Activated naive CD8-positive, alpha-beta T cell treated with anti-CD3 and anti-CD28 coated beads, Interleukin-2, amount 10 ng/mL, durations not matched to agents 7 days and 5 days (primary cell): ENCODE measurements around the gene CES4A. TPM values are rescaled to one million over a fixed set of nuclear protein-coding genes. Genes with fewer than 3 reads are reported as not detected.
A peak's percentile ranks its signal among the peaks of the same experiment; 100 is the strongest.
"Not testable (repeated sequence)": the region's sequence is repeated elsewhere in the genome, so short reads cannot be mapped to it uniquely, and the experiment has no call there.

Experiments used
- ATAC-seq: fragments of 150-1000 bp; cut with Tn5 transposase; one replicate; pipeline ENCODE4 v1.10.0; 2021; ENCODE audit warnings: low read depth, moderate library complexity
- POLR2A ChIA-PET: fragments of 350-600 bp; sonication (Branson Sonifier 250); formaldehyde crosslinking; loops from one replicate; lab custom pipeline; 2021; ENCODE audit warnings: antibody characterized with exemption; lab: Charles Lee
- DNase-seq: peaks from one replicate; pipeline ENCODE4 v3.0.0; 2021
- H3K27ac Mint-ChIP-seq: one replicate; pipeline ENCODE4 v1.8.0; 2022; ENCODE audit warnings: mild to moderate bottlenecking, mixed read lengths
- H3K27me3 Mint-ChIP-seq: one replicate; pipeline ENCODE4 v1.8.0; 2022; ENCODE audit warnings: mild to moderate bottlenecking, moderate library complexity, mixed read lengths
- H3K36me3 Mint-ChIP-seq: one replicate; pipeline ENCODE4 v1.8.0; 2021; ENCODE audit warnings: mild to moderate bottlenecking, mixed read lengths
- H3K4me1 Mint-ChIP-seq: one replicate; pipeline ENCODE4 v1.8.0; 2021; ENCODE audit warnings: mixed read lengths
- H3K4me3 Mint-ChIP-seq: one replicate; pipeline ENCODE4 v1.8.0; 2022; ENCODE audit warnings: mild to moderate bottlenecking, moderate library complexity, mixed read lengths
- H3K9me3 Mint-ChIP-seq: one replicate; pipeline ENCODE4 v1.8.0; 2021; ENCODE audit warnings: mixed read lengths
- total RNA-seq, 2 experiments: library from RNA; stranded (reverse); gene quantifications; one replicate each; pipeline ENCODE4 v1.2.3, GENCODE V29; 2021

The CES4A gene
- total RNA-seq: 10 to 100 TPM; 16.2 to 17.5 TPM

DNA sequence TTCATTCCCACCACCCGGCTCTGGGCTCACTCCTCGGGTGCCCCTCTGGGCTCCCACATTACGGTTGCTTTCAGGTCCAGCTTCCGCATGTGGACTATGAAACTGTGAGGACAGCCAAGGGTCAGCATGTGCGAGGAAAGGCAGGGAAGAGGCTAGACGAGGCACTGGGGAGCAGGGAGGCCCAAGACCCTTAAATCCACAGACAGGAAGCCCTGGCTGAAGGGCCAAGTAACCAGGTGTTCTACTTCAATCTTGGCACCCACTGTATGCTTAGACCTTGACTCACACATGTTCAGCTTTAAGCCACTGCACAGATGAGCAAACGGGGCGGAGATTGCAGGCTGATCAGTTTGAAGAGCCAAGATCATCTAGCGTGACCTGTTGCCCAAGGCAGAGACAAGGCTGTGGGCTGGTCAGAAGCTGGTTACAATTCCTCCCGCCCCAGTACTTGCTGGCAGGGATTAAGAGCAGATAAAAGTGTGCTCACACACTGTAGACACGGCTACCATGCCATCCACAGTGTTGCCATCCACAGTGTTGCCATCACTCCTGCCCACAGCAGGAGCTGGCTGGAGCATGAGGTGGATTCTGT lies at the start of gene CES4A:
Gene CES4A, plus strand, starts transcription at position 393 of the 592 bp plus-strand sequence. Its CDS starts 184 bp downstream, at position 577.
- POLR2A ChIA-PET: interaction anchor here (1.0 to 1.9 kb wide), 3 partner anchors 10 to 25 kb away, joined by 4 to 7 read pairs (median 4); no protein-coding TSS in a partner anchor
- DNase-seq (no peak), ATAC-seq (no peak)
- peaks cover 2% of the 10 kb centered on the region for H3K9me3 Mint-ChIP-seq
- peaks cover 43% of the 10 kb centered on the region for H3K4me1 Mint-ChIP-seq
- H3K36me3 Mint-ChIP-seq: peaks cover 6% of the 10 kb centered on the region
- H3K4me3 Mint-ChIP-seq: no peak within 1 kb of the TSS
- H3K27me3 Mint-ChIP-seq: no peaks in the 10 kb centered on the region
- H3K27ac Mint-ChIP-seq: peak within 1 kb of the TSS; percentile 86

DNA sequence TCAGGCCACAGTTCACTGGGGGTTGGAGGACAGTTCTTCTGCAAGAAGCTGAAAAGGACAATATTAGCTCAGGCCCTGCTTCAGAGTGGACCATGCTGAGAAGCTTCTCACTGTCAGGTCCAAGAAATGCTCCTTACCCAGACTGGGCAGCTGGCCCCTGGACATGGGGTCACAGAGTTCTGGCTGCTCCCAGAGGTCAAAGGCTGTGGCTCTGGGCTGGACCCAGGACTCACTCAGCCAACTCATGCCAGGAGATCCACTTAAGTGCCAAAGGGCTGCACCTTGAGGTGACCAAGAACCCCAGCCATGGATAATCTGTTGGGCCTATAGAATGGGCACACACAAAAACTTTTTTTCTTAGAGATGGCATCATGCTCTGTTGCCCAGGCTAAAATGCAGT lies 49.0 kb upstream of the CES4A start:
- DNase-seq: no peak
- no peak overlapping the region for H3K27ac Mint-ChIP-seq
- no peak for ATAC-seq
- peaks cover 8% of the 10 kb centered on the region for H3K36me3 Mint-ChIP-seq
- H3K4me3 Mint-ChIP-seq: no peak overlapping the region
- H3K9me3 Mint-ChIP-seq: no peaks in the 10 kb centered on the region
- H3K27me3 Mint-ChIP-seq: no peaks in the 10 kb centered on the region
- peaks cover 17% of the 10 kb centered on the region for H3K4me1 Mint-ChIP-seq
- POLR2A ChIA-PET: no interaction called here

GRCh38 chr16:66940236-66940635 lies 48.2 kb upstream of the CES4A start:
- no peak overlapping the region for H3K4me3 Mint-ChIP-seq
- POLR2A ChIA-PET: no interaction called here
- DNase-seq (no peak), ATAC-seq (no peak)
- peaks cover 14% of the 10 kb centered on the region for H3K4me1 Mint-ChIP-seq
- H3K27ac Mint-ChIP-seq: no peak overlapping the region
- peaks cover 7% of the 10 kb centered on the region for H3K36me3 Mint-ChIP-seq
- H3K27me3 Mint-ChIP-seq: no peaks in the 10 kb centered on the region
- H3K9me3 Mint-ChIP-seq: no peaks in the 10 kb centered on the region

DNA sequence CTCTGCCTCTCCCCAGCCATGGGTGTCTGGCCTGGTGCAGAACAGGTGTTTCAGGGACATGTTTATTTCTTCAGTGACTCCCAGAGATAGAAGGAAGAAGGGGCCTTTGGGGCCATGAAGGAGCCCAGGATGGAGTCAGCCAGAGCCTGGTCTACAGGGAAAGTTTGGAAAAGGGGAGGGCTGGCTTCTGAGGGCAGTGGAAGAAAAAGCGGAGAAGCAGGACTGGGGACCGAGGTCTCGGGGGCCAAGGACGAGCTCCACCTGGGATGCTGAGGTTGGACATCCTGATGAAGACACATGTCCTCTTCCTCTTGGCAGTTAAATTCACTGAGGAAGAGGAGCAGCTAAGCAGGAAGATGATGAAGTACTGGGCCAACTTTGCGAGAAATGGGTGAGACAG lies 45.4 kb upstream of the CES4A start:
- no peak overlapping the region for H3K27ac Mint-ChIP-seq
- POLR2A ChIA-PET: interaction anchor here (0.6 to 0.9 kb wide), 2 partner anchors 8 to 130 kb away, joined by 3 read pairs; partner anchors contain the start of gene CIAO2B

GRCh38 chr16:66943426-66944053 lies 44.8 kb upstream of the CES4A start:
- no peaks in the 10 kb centered on the region for H3K9me3 Mint-ChIP-seq

More for the DNA sequence above, 45.4 kb upstream of the CES4A start:
- DNase-seq: no peak
- ATAC-seq: no peak
- Mint-ChIP-seq H3K4me1 (peaks cover 3% of the 10 kb centered on the region), H3K9me3 (no peaks in the 10 kb centered on the region), H3K36me3 (peaks cover 7% of the 10 kb centered on the region), H3K4me3 (no peak overlapping the region), H3K27me3 (no peaks in the 10 kb centered on the region)

DNA sequence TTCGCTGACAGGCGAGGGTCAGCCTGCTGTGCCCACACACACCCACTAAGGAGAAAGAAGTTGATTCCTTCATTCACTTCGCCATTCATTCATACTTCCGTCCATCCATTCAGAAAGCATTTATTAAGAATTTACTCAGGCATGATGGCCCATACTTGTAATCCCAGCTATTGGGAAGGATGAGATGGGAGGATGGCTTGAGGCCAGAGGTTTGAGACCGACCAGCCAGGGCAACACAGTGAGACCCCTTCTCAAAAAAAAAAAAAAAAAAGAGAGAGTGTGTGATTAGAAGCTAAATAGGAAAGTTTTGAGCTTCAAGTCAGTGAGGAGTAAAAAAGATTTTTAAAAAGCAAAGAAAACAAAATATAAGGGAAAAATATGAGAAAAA lies 44.3 kb upstream of the CES4A start:
- POLR2A ChIA-PET: interaction anchor here (0.6 to 0.7 kb wide), 2 partner anchors 46 to 570 kb away, joined by 3 read pairs; no protein-coding TSS in a partner anchor
- Mint-ChIP-seq H3K4me3 (no peak overlapping the region), H3K27me3 (peaks cover 11% of the 10 kb centered on the region), H3K36me3 (peaks cover 7% of the 10 kb centered on the region), H3K27ac (no peak overlapping the region), H3K9me3 (no peaks in the 10 kb centered on the region), H3K4me1 (peaks cover 9% of the 10 kb centered on the region)
- DNase-seq (no peak), ATAC-seq (no peak)

More at GRCh38 chr16:66943426-66944053, 44.8 kb upstream of the CES4A start:
- Mint-ChIP-seq H3K36me3 (peaks cover 7% of the 10 kb centered on the region), H3K27ac (no peak overlapping the region), H3K4me3 (no peak overlapping the region), H3K4me1 (peaks cover 8% of the 10 kb centered on the region), H3K27me3 (peaks cover 6% of the 10 kb centered on the region)
- POLR2A ChIA-PET: interaction anchor here (0.6 to 0.9 kb wide), 2 partner anchors 9 to 570 kb away, joined by 3 read pairs; partner anchors contain the start of gene CIAO2B
- DNase-seq (no peak), ATAC-seq (no peak)

GRCh38 chr16:66944971-66945370 lies 43.4 kb upstream of the CES4A start:
- H3K27ac Mint-ChIP-seq, H3K4me3 Mint-ChIP-seq, H3K36me3 Mint-ChIP-seq, DNase-seq, H3K4me1 Mint-ChIP-seq, POLR2A ChIA-PET, H3K9me3 Mint-ChIP-seq, ATAC-seq: not testable (repeated sequence)
- peaks cover 20% of the 10 kb centered on the region for H3K27me3 Mint-ChIP-seq

DNA sequence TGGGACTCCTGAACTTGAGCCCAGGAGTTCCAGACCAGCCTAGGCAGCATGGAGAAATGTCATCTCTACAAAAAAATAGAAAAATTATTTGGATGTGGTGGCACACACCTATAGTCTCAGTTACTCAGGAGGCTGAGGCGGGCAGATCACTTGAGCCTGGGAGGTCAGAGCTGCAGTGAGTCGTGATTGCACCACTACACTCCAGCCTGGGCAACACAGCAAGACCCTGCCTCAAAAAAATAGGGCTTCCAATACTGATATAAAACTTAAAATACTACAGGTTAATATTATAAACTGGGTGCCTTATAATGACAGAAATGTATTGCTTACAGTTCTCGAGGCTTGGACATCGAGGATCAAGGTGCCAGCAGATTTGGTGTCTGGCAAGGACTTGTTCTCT lies 42.5 kb upstream of the CES4A start:
- Mint-ChIP-seq H3K9me3 (no peaks in the 10 kb centered on the region), H3K27me3 (peaks cover 26% of the 10 kb centered on the region), H3K4me3 (no peak overlapping the region), H3K27ac (no peak overlapping the region), H3K4me1 (peaks cover 9% of the 10 kb centered on the region), H3K36me3 (peaks cover 6% of the 10 kb centered on the region)
- no peak for DNase-seq
- ATAC-seq: no peak
- POLR2A ChIA-PET: no interaction called here

- Mint-ChIP-seq H3K4me3 (no peak overlapping the region), H3K36me3 (peaks cover 6% of the 10 kb centered on the region), H3K9me3 (peaks cover 3% of the 10 kb centered on the region), H3K4me1 (peaks cover 9% of the 10 kb centered on the region), H3K27ac (no peak overlapping the region), H3K27me3 (peaks cover 32% of the 10 kb centered on the region)
- POLR2A ChIA-PET: interaction anchor here (1.4 kb wide), 1 partner anchor 13 kb away, joined by 3 read pairs; no protein-coding TSS in a partner anchor
- no peak for DNase-seq
- ATAC-seq: no peak
These were observed 41.8 kb upstream of the CES4A start for GRCh38 chr16:66946541-66946940.

DNA sequence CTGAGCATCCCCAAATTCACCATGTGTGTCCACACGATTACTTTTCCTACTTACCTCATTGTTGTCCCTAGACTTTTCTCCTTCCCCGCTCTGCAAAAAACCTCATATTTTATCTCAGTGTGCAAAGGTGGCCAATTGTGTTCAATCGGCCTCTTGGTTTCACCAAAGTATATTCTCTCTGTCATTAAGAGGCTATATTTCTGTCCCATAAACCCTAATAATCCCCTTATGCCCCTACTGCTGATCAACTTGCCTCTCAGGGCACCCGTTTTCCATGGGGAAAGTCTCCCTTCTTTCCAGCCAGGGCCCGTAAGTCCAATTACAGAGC lies 41.5 kb upstream of the CES4A start:
- no peak overlapping the region for H3K27ac Mint-ChIP-seq

DNA sequence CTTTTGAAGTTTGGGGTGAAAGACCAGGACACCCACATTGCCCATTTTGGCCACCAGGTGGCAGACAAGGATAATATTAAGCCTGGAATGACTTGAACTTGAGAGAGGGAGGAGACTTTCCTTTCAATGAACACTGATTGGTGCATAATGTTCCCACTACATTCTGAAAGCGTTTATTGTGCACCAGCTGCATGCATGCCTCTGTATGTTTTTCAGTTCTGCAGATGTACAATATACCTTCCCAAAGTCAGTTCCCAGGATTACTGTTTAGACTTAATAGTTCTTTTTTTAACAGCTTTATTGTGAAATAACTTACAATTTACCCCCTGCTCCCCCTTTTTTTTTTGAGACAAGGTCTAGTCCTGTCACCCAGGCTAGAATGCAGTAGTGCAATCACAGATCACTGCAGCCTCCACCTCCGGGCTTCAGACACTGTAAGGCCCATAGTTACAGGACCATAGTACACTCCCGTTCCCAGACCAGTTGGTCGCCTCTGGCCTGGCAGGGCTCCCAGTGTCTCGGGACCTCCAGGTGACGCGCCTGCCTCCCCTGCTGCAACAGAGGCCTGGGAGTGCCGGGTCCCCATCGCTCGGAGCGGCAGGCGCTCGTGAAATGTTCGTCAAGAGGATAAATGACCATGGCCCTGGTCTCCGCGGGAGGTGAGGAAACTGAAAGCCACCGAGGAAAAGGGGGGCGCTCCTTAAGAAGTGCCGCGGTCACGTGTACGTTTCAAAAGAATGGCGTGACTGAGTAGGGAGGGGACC lies 40.9 kb upstream of the CES4A start:
- Mint-ChIP-seq H3K9me3 (peaks cover 3% of the 10 kb centered on the region), H3K4me1 (peaks cover 9% of the 10 kb centered on the region), H3K36me3 (peaks cover 4% of the 10 kb centered on the region), H3K4me3 (peak overlapping the region; percentile 92), H3K27me3 (peaks cover 40% of the 10 kb centered on the region), H3K27ac (no peak overlapping the region)
- ATAC-seq (peak; percentile 82), DNase-seq (peak; percentile 81)
- POLR2A ChIA-PET: interaction anchor here (1.4 kb wide), 1 partner anchor 14 kb away, joined by 3 read pairs; no protein-coding TSS in a partner anchor

More for the DNA sequence above, 41.5 kb upstream of the CES4A start:
- peaks cover 5% of the 10 kb centered on the region for H3K36me3 Mint-ChIP-seq
- H3K4me1 Mint-ChIP-seq: peaks cover 9% of the 10 kb centered on the region
- DNase-seq (no peak), ATAC-seq (no peak)
- H3K9me3 Mint-ChIP-seq: peaks cover 3% of the 10 kb centered on the region
- POLR2A ChIA-PET: interaction anchor here (1.4 kb wide), 1 partner anchor 14 kb away, joined by 3 read pairs; no protein-coding TSS in a partner anchor
- no peak overlapping the region for H3K4me3 Mint-ChIP-seq
- peaks cover 36% of the 10 kb centered on the region for H3K27me3 Mint-ChIP-seq

DNA sequence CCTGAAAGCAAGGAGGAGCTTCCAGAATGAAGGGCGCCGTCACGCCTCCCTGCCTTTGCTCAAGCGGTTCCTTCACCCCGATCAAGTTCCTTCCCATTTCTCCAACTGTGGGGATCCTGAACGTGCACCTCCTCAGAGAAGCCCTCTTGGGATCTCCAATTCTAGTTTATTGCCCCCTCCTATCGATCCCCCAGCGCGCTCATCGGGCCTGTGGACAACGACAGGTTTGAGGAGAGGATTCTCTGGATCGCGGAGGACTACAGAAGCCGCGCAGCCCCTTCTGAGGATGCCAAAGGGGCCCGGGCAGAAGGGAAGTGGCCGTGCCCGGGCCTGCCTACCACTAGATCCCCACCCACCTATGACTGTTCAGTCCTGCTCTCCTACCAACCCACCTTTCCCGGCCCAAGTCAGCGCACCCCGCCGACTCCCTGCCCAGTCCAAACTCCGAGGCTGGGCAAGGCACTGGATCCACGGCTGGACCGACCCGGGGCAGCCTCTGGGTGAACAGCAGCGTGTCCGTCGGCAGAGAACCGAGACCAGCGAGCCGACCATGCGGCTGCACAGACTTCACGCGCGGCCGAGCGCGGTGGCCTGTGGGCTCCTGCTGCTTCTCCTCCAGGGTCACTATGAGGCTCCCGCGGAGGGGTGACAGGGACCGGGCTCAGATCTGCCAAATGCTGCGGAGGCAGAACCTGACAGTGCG lies 40.1 kb upstream of the CES4A start:
- Mint-ChIP-seq H3K27me3 (peaks cover 44% of the 10 kb centered on the region), H3K4me1 (peaks cover 9% of the 10 kb centered on the region), H3K27ac (no peak overlapping the region), H3K4me3 (peak overlapping the region; percentile 92), H3K36me3 (peaks cover 2% of the 10 kb centered on the region), H3K9me3 (peaks cover 3% of the 10 kb centered on the region)
- DNase-seq (peak; percentile 47), ATAC-seq (peak; percentile 24)
- POLR2A ChIA-PET: interaction anchor here (0.6 to 1.1 kb wide), 2 partner anchors 13 to 80 kb away, joined by 3 read pairs; partner anchors contain the start of gene CES3
